WI38 (cell line): ENCODE data around the gene ITGA11.

Source experiments
- H3K4me3 ChIP-seq: 2 replicates; pipeline ENCODE4 v1.5.1; 2011; ENCODE audit warnings: low read depth, mild to moderate bottlenecking, control low read depth, low read length
- CTCF ChIP-seq: IDR thresholded peaks from 2 replicates; pipeline ENCODE4 v1.5.1; 2012; ENCODE audit warnings: low read depth, mild to moderate bottlenecking, control low read depth, low read length

ITGA11 gene

GRCh38 chr15:68364028-68364659 is 67.8 kb downstream of the ITGA11 start:
- H3K4me3 ChIP-seq = no peak overlapping the region
- no peak for TF ChIP-seq CTCF

GRCh38 chr15:68363353-68363752 is 68.6 kb downstream of the ITGA11 start:
- H3K4me3 ChIP-seq = no peak overlapping the region
- TF ChIP-seq CTCF = no peak

GRCh38 chr15:68362537-68363126 is 69.3 kb downstream of the ITGA11 start:
- no peak overlapping the region for H3K4me3 ChIP-seq
- TF ChIP-seq CTCF = no peak

- TF ChIP-seq CTCF = no peak
- H3K4me3 ChIP-seq = no peak overlapping the region
These were observed 71.2 kb downstream of the ITGA11 start for GRCh38 chr15:68360721-68361120.

GRCh38 chr15:68356778-68357177 is 75.2 kb downstream of the ITGA11 start:
- TF ChIP-seq CTCF = no peak
- no peak overlapping the region for H3K4me3 ChIP-seq

GRCh38 chr15:68354923-68355322 is 77.0 kb downstream of the ITGA11 start:
- no peak overlapping the region for H3K4me3 ChIP-seq
- no peak for TF ChIP-seq CTCF

GRCh38 chr15:68354268-68354667 is 77.7 kb downstream of the ITGA11 start:
- TF ChIP-seq CTCF = no peak

More at GRCh38 chr15:68354268-68354667, 77.7 kb downstream of the ITGA11 start:
- H3K4me3 ChIP-seq = no peak overlapping the region
